ENCODE data around the gene PSMD5.

PSMD5 gene

GRCh38 chr9:120777229-120777628 lies 65.5 kb downstream of the PSMD5 start:
- H3K4me3 ChIP-seq (replicated peaks; ENCODE audit: low read depth, low read length), result no peak overlapping the region
- TF ChIP-seq, protein P1, sequence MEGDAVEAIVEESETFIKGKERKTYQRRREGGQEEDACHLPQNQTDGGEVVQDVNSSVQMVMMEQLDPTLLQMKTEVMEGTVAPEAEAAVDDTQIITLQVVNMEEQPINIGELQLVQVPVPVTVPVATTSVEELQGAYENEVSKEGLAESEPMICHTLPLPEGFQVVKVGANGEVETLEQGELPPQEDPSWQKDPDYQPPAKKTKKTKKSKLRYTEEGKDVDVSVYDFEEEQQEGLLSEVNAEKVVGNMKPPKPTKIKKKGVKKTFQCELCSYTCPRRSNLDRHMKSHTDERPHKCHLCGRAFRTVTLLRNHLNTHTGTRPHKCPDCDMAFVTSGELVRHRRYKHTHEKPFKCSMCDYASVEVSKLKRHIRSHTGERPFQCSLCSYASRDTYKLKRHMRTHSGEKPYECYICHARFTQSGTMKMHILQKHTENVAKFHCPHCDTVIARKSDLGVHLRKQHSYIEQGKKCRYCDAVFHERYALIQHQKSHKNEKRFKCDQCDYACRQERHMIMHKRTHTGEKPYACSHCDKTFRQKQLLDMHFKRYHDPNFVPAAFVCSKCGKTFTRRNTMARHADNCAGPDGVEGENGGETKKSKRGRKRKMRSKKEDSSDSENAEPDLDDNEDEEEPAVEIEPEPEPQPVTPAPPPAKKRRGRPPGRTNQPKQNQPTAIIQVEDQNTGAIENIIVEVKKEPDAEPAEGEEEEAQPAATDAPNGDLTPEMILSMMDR (IDR thresholded peaks at IDR 0.05; ENCODE audit: low read length, missing control alignments), result no peak
- DNase-seq (ENCODE audit: low read depth), result no peak

GRCh38 chr9:120776788-120777187 lies 65.9 kb downstream of the PSMD5 start:
- H3K4me3 ChIP-seq (replicated peaks; ENCODE audit: low read depth, low read length), result no peak overlapping the region
- no peak for DNase-seq (ENCODE audit: low read depth)
- TF ChIP-seq, protein P1 (IDR thresholded peaks at IDR 0.05; ENCODE audit: low read length, missing control alignments), result no peak

DNA sequence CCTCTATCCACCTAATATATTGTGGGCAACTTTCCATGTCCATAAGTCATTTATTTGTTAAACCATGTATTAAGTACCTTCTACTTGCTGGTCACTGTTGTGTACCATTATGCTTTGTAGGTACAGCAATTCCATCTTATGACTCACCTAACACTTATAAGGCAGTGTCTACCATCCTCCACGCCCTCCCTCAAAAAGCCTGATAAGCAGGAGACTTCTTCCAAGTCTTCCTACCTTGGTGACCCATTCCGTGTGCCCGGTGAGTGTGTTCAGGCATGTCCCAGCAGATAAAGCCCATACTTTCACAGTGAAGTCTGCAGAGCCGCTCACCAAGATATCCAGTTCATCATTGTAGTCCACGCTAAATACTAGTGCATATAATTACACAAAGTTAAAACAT lies 66.9 kb downstream of the PSMD5 start:
- no peak overlapping the region for H3K4me3 ChIP-seq (replicated peaks; ENCODE audit: low read depth, low read length)
- TF ChIP-seq, protein P1 (IDR thresholded peaks at IDR 0.05; ENCODE audit: low read length, missing control alignments), result no peak
- no peak for DNase-seq (ENCODE audit: low read depth)

DNA sequence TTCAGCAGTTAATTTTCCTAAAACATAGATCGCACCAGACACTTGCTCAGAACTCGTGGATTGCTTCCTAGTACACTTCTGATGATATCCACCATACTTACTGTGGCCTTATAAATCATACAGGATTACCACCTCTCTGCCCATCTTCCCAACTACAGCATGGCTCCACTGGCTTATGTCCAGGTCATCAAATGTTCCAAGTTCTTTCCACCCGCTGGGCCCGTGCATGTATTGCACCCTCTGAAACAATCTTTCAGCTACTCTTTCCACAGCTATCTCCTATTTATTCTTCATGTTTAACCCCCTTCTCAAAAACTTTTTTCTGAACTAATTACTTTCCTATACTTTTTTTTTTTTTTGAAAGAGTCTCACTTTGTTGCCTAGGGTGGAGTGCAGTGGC lies 68.0 kb downstream of the PSMD5 start:
- DNase-seq (ENCODE audit: low read depth), result no peak
- TF ChIP-seq, protein P1 (IDR thresholded peaks at IDR 0.05; ENCODE audit: low read length, missing control alignments), result no peak
- no peak overlapping the region for H3K4me3 ChIP-seq (replicated peaks; ENCODE audit: low read depth, low read length)

- no peak for DNase-seq (ENCODE audit: low read depth)
- H3K4me3 ChIP-seq (replicated peaks; ENCODE audit: low read depth, low read length), result no peak overlapping the region
- TF ChIP-seq, protein P1 (IDR thresholded peaks at IDR 0.05; ENCODE audit: low read length, missing control alignments), result no peak
Observed at GRCh38 chr9:120773256-120773655, 69.5 kb downstream of the PSMD5 start.

- TF ChIP-seq, protein P1 (IDR thresholded peaks at IDR 0.05; ENCODE audit: low read length, missing control alignments), result no peak
- H3K4me3 ChIP-seq (replicated peaks; ENCODE audit: low read depth, low read length), result no peak overlapping the region
- no peak for DNase-seq (ENCODE audit: low read depth)
Observed at GRCh38 chr9:120770931-120771330, 71.8 kb downstream of the PSMD5 start.

GRCh38 chr9:120768886-120769285 lies 73.8 kb downstream of the PSMD5 start:
- TF ChIP-seq, protein P1 (IDR thresholded peaks at IDR 0.05; ENCODE audit: low read length, missing control alignments), result no peak
- DNase-seq (ENCODE audit: low read depth), result no peak

More at GRCh38 chr9:120768886-120769285, 73.8 kb downstream of the PSMD5 start:
- H3K4me3 ChIP-seq (replicated peaks; ENCODE audit: low read depth, low read length), result no peak overlapping the region

Data from fibroblast of pulmonary artery (primary cell).